ENCODE measurements around the gene PTPN13.

- no peak for TF ChIP-seq CTCF (conservative IDR thresholded peaks at IDR 0.05; ENCODE audit: low read depth, low read length)
- TF ChIP-seq EZH2 (IDR thresholded peaks at IDR 0.05; ENCODE audit: low read length, unreplicated experiment) = no peak
These were observed 221.5 kb downstream of the PTPN13 start for GRCh38 chr4:86815653-86816052.
